ENCODE measurements around the gene OIT3. TPM values are rescaled to one million over a fixed set of nuclear protein-coding genes. Genes with fewer than 3 reads are reported as not detected.
"Not testable (repeated sequence)": the region's sequence is repeated elsewhere in the genome, so short reads cannot be mapped to it uniquely, and the experiment has no call there.

The OIT3 gene
- total RNA-seq, 1 donor from 2014 or later, result 0.17 TPM

DNA sequence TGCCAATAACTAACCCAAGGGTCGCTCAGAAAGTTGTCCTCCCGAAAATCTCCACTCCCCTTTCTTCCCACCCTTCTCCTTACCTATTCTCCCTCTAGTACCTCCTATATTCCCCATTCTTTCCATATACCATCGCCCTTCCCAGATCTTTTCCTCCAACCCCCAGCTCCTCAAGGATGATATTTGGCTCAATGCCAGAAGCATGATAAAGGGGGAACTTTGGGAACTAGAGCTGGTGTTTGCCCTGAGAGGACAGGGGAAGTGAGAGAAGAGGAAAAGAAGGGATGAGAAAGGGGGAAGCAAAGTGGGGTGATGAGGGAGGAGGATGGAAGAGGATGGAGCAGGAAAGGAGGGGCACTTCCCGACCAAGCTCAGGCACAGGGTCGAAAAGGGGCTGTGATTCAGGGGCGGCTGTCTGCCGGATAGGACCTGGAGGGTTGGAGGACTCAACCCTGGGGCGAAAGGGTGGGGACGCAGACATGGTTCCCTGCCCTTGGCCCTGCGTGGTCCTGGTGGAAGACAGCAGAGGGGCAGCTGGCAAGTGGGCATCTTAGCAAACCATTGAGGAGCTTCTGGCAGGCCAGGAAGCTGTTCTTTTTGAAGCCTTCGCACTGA, 1.8 kb downstream of the OIT3 start:
- no peak for DNase-seq (ENCODE audit: low spot score)
- TF ChIP-seq, protein P1, sequence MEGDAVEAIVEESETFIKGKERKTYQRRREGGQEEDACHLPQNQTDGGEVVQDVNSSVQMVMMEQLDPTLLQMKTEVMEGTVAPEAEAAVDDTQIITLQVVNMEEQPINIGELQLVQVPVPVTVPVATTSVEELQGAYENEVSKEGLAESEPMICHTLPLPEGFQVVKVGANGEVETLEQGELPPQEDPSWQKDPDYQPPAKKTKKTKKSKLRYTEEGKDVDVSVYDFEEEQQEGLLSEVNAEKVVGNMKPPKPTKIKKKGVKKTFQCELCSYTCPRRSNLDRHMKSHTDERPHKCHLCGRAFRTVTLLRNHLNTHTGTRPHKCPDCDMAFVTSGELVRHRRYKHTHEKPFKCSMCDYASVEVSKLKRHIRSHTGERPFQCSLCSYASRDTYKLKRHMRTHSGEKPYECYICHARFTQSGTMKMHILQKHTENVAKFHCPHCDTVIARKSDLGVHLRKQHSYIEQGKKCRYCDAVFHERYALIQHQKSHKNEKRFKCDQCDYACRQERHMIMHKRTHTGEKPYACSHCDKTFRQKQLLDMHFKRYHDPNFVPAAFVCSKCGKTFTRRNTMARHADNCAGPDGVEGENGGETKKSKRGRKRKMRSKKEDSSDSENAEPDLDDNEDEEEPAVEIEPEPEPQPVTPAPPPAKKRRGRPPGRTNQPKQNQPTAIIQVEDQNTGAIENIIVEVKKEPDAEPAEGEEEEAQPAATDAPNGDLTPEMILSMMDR (IDR thresholded peaks at IDR 0.05), result no peak
- H3K4me3 Mint-ChIP-seq (ENCODE audit: unreplicated experiment), result no peak overlapping the region
- H3K27ac Mint-ChIP-seq (ENCODE audit: unreplicated experiment), result no peak overlapping the region
- H3K27me3 Mint-ChIP-seq (ENCODE audit: low read depth), result no peaks in the 10 kb centered on the region
- H3K4me1 Mint-ChIP-seq (ENCODE audit: low read depth), result no peaks in the 10 kb centered on the region
- H3K36me3 Mint-ChIP-seq (ENCODE audit: low read depth), result peaks cover 2% of the 10 kb centered on the region
- no peaks in the 10 kb centered on the region for H3K9me3 Mint-ChIP-seq (ENCODE audit: low read depth)

DNA sequence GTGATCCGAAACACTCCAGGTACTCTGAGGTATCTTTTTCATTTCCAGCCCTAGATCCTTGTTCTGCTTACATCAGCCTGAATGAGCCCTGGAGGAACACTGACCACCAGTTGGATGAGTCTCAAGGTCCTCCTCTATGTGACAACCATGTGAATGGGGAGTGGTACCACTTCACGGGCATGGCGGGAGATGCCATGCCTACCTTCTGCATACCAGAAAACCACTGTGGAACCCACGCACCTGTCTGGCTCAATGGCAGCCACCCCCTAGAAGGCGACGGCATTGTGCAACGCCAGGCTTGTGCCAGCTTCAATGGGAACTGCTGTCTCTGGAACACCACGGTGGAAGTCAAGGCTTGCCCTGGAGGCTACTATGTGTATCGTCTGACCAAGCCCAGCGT, 5.1 kb downstream of the OIT3 start:
- Mint-ChIP-seq H3K27ac (ENCODE audit: unreplicated experiment) (no peak overlapping the region), H3K4me3 (ENCODE audit: unreplicated experiment) (no peak overlapping the region), H3K36me3 (ENCODE audit: low read depth) (no peaks in the 10 kb centered on the region), H3K4me1 (ENCODE audit: low read depth) (no peaks in the 10 kb centered on the region), H3K27me3 (ENCODE audit: low read depth) (no peaks in the 10 kb centered on the region), H3K9me3 (ENCODE audit: low read depth) (no peaks in the 10 kb centered on the region)
- no peak for DNase-seq (ENCODE audit: low spot score)
- TF ChIP-seq, protein P1 (IDR thresholded peaks at IDR 0.05), result no peak

DNA sequence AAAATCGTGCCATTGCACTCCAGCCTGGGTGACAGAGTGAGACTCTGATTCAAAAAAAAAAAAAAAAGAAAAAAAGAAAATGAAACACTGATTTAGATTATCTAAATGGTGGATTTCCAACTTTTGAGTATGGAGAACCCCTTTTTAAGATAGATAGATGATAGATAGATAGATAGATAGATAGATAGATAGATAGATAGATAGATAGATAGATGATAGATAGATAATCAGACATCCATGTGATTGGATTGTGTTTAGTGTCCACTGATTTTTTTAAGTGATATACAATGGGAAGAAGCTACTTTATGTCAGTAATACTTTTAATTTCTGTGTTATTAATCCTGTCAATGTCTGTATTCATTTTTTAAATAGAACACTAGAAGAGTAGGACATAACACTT, 6.0 kb downstream of the OIT3 start:
- no peaks in the 10 kb centered on the region for H3K4me1 Mint-ChIP-seq (ENCODE audit: low read depth)
- no peaks in the 10 kb centered on the region for H3K36me3 Mint-ChIP-seq (ENCODE audit: low read depth)
- DNase-seq (ENCODE audit: low spot score), result no peak
- no peak overlapping the region for H3K27ac Mint-ChIP-seq (ENCODE audit: unreplicated experiment)
- no peak overlapping the region for H3K4me3 Mint-ChIP-seq (ENCODE audit: unreplicated experiment)
- TF ChIP-seq, protein P1 (IDR thresholded peaks at IDR 0.05), result no peak
- no peaks in the 10 kb centered on the region for H3K27me3 Mint-ChIP-seq (ENCODE audit: low read depth)
- no peaks in the 10 kb centered on the region for H3K9me3 Mint-ChIP-seq (ENCODE audit: low read depth)

DNA sequence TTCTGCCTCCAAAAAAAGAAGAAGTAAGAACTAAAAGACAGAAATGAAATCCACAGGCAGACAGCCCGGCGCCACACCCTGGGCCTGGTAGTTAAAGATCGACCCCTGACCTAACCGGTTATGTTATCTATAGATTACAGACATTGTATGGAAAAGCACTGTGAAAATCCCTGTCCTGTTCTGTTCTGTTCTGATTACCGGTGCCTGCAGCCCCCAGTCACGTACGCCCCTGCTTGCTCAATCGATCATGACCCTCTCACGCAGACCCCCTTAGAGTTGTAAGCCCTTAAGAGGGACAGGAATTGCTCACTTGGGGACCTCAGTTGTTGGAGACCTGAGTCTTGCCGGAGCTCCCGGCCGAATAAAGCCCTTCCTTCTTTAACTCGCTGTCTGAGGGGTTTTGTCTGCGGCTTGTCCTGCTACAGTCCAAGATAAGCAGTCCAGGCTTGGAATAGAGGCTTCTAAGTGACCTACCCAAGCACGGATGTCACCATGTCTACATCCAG, 10.5 kb downstream of the OIT3 start:
- not testable (repeated sequence) for H3K27me3 Mint-ChIP-seq (ENCODE audit: low read depth); H3K4me1 Mint-ChIP-seq (ENCODE audit: low read depth); H3K9me3 Mint-ChIP-seq (ENCODE audit: low read depth); DNase-seq (ENCODE audit: low spot score); H3K36me3 Mint-ChIP-seq (ENCODE audit: low read depth); H3K27ac Mint-ChIP-seq (ENCODE audit: unreplicated experiment); H3K4me3 Mint-ChIP-seq (ENCODE audit: unreplicated experiment)

DNA sequence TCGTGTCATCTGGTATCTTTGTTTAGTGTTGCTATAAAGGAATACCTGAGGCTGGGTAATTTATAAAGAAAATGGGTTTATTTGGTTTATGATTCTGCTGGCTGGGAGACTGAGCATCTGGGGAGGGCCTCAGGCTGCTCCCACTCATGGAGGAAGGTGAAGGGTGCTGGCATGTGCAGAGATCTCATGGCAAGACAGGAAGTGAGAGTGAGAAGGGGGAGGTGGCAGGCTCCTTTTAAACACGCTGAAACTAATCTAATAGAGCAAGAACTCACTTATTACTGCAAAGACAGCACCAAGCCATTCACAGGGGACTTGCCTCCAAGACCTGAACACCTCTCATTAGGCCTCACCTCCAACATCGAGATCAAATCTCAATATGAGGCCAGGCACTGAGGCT, 11.3 kb downstream of the OIT3 start:
- Mint-ChIP-seq H3K27me3 (ENCODE audit: low read depth) (no peaks in the 10 kb centered on the region), H3K4me1 (ENCODE audit: low read depth) (peaks cover 4% of the 10 kb centered on the region), H3K27ac (ENCODE audit: unreplicated experiment) (no peak overlapping the region), H3K4me3 (ENCODE audit: unreplicated experiment) (no peak overlapping the region), H3K36me3 (ENCODE audit: low read depth) (no peaks in the 10 kb centered on the region), H3K9me3 (ENCODE audit: low read depth) (no peaks in the 10 kb centered on the region)
- no peak for DNase-seq (ENCODE audit: low spot score)
- TF ChIP-seq, protein P1 (IDR thresholded peaks at IDR 0.05), result no peak

DNA sequence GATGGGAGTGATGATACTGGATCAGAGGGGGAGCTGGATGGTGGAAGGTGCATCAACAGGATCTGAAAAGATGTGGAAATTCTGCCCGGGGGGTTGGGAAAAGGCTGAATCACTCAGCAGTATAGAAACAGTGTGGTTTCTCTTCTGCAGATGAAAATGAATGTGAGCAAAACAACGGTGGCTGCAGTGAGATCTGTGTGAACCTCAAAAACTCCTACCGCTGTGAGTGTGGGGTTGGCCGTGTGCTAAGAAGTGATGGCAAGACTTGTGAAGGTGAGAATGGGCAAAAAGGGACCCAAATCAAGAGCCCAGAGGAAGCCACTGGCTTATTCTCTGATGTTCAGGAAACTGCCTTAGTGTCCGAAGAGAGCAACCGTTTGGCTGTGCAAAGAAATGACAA, 12.9 kb downstream of the OIT3 start:
- TF ChIP-seq, protein P1 (IDR thresholded peaks at IDR 0.05), result no peak
- peaks cover 4% of the 10 kb centered on the region for H3K4me1 Mint-ChIP-seq (ENCODE audit: low read depth)
- H3K4me3 Mint-ChIP-seq (ENCODE audit: unreplicated experiment), result no peak overlapping the region
- no peak for DNase-seq (ENCODE audit: low spot score)
- H3K27me3 Mint-ChIP-seq (ENCODE audit: low read depth), result no peaks in the 10 kb centered on the region
- H3K36me3 Mint-ChIP-seq (ENCODE audit: low read depth), result peaks cover 3% of the 10 kb centered on the region
- no peaks in the 10 kb centered on the region for H3K9me3 Mint-ChIP-seq (ENCODE audit: low read depth)
- no peak overlapping the region for H3K27ac Mint-ChIP-seq (ENCODE audit: unreplicated experiment)
